Activated CD4-positive, alpha-beta T cell treated with anti-CD3 and anti-CD28 coated beads for 1 hour (primary cell): ENCODE results near the gene CDKAL1.
"Not testable (repeated sequence)": the region's sequence is repeated elsewhere in the genome, so short reads cannot be mapped to it uniquely, and the experiment has no call there.

Source experiments
- DNase-seq: peaks from one replicate; pipeline ENCODE4 v3.0.0-alpha.2; 2020

CDKAL1 gene

GRCh38 chr6:20715135-20715806 lies 181.0 kb downstream of the CDKAL1 start:
- no peak for DNase-seq

GRCh38 chr6:20716865-20717264 lies 182.6 kb downstream of the CDKAL1 start:
- DNase-seq = no peak

DNA sequence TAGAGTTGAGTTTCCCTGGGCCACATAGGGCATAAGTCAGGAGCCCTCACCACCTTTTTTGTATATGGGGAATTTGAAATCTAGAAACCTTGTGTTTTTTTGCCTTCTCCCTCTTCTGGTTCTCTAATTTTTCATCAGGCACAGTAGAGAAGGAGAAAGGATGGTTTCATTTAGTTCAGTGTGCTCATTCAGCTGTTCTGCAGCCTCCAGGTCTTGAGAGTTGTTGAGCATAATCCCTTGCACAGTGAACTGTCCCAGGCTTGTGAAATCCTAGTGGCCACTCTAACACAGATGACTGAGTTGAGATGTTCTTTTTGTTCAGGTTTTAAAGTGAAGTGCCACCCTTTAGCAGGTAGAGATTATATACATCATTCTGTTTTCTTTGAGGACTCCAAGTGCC lies 183.5 kb downstream of the CDKAL1 start:
- no peak for DNase-seq

DNA sequence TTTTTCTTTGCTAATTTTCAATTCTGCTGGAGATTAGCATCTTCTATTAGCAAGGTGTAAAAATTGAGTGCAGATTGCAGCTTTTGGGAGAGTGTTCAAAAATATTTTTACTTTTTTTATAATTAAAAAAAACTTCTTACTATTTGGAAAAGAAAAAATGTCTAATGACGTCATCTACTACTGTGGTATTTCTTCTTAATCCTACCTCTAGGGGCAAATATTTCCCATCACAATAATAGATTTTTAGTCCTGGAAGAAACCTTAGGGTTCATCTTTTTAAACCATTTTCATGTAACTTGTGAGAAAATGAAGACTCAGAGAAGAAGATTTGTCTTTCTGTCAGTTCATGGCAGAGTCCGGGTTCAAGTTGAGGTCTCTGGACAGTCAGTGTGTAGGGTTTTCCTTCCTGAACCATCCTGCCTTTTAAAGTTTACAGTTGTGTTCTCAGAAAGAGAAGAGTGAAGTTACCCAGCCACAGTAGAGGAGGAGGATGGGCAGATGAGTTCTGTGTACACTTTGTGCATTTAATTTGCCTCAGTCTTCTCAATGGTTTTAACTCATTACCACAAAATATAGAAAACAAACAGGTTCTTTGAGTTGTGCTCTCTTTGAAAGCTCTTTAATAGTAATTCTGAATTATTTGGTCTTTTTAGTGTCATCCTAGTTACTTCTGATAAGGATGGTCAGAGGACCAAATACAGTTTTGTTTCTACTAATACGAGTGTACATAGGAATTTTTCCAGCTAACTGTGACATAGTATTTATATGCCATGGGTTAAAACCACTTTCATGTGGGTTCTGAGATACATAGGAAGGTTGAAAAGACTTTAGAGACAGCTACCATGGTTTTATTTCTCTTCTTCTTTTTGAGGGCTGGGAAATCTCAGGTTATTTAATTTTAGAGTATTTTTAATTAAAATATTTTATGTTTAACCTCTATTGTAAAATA lies 184.7 kb downstream of the CDKAL1 start:
- DNase-seq = no peak

DNA sequence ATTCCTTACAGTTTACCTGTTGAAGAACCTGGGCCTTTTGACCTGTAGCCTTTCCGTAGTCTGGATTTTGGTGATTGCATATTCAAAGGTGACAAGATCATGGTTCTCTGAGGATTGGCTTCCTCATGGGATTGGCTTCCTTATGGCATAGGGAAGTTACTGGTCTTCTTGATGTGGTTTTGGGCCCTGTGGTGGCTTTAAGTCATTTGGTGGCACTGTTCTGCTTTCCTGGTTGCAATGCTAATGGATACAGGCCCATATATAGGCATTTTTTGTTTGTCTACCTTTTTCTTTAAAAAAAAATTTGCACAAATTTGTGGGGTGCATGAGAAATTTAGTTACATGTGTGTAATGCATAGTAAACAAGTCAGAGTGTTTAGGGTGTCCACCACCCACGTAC lies 185.7 kb downstream of the CDKAL1 start:
- no peak for DNase-seq

DNA sequence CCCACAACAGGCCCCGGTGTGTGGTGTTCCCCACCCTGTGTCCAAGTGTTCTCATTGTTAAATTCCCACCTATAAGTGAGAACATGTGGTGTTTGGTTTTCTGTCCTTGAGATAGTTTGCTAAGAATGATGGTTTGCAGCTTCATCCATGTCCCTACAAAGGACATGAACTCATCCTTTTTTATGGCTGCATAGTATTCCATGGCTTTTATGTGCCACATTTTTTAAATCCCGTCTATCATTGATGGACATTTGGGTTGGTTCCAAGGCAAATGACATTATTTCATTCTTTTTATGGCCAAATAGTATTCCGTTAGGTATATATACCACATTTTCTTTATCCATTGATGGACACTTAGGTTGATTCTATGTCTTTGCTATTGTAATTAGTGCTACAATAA lies 186.9 kb downstream of the CDKAL1 start:
- DNase-seq = not testable (repeated sequence)

DNA sequence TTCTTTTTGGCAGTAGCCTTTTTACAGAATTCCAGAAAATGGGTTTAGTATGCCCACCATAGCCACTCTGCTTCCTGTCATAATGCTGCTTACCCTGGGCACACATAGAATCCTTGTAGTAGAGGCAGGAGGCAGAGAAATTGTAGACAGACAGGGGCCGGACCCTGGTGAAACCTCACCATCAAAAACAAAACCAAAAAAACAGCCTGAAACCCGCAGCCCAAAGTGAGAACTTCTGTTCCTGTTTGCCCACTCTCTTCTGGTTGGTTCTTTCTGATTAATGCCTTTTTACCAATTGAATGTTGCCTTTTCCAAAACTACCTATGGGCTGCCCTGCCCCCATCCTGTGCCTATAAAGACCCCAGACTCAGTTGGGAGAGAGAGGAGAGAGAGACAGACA lies 188.2 kb downstream of the CDKAL1 start:
- no peak for DNase-seq

DNA sequence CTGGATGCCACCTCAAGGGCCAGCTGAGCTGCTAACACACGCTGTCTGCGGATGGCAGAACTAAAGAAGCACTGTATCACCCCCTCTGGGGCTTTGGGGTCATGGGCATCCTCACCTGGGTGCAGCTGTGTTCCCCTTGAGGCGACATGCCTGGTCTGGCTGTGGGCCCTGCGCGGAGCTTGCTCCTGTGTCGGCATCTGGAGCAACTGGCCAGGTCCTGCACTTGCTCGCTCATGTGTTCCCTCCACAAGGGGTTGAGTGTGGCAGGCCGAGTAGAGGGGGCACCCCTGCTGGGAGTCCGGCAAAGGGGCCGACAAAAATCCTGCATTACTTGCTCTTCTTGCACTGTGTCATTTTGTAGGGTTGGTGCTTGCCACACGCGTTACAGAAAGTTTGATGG lies 189.0 kb downstream of the CDKAL1 start:
- no peak for DNase-seq

GRCh38 chr6:20724443-20725190 lies 190.4 kb downstream of the CDKAL1 start:
- no peak for DNase-seq

DNA sequence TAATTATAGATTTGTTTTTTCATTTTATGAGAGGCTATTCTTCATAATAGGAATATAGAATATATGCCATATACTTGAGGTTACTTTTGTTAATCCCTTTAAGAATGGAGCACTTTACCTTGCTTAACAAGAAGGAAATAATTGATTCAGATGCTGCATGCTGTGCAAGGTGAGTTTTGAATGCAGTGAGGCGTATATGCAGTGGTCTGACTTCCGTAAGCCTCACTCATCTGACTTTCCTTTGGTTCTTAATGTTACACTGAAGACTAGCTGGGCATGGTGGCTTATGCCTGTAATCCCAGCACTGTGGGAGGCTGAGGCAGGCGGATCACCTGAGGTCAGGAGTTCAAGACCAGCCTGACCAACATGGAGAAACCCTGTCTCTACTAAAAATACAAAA lies 191.0 kb downstream of the CDKAL1 start:
- DNase-seq = not testable (repeated sequence)

- no peak for DNase-seq
These were observed 194.8 kb downstream of the CDKAL1 start for GRCh38 chr6:20729086-20729485.

GRCh38 chr6:20732362-20732761 lies 198.1 kb downstream of the CDKAL1 start:
- DNase-seq = not testable (repeated sequence)

GRCh38 chr6:20732896-20733295 lies 198.6 kb downstream of the CDKAL1 start:
- no peak for DNase-seq

- DNase-seq = no peak
These were observed 203.7 kb downstream of the CDKAL1 start for GRCh38 chr6:20737912-20738311.

- DNase-seq = no peak
These were observed 205.8 kb downstream of the CDKAL1 start for GRCh38 chr6:20740088-20740487.

- DNase-seq = no peak
These were observed 206.5 kb downstream of the CDKAL1 start for GRCh38 chr6:20740727-20741126.

DNA sequence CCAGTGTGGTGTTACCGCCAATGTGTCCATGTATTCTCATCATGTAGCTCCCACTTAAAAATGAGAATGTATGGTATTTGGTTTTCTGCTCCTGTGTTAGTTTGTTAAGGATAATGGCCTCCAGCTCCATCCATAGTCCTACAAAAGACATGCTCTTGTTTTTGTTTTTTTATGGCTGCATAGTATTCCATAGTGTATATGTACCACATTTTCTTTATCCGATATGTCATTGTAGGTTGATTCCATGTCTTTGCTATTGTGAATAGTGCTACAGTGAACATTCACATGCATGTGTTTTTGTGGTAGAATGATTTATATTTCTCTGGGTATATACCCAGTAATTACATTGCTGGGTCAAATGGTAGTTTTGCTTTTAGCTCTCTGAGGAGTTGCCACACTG lies 207.2 kb downstream of the CDKAL1 start:
- no peak for DNase-seq

- no peak for DNase-seq
These were observed 210.8 kb downstream of the CDKAL1 start for GRCh38 chr6:20744911-20745557.

- no peak for DNase-seq
These were observed 211.8 kb downstream of the CDKAL1 start for GRCh38 chr6:20746024-20746423.

DNA sequence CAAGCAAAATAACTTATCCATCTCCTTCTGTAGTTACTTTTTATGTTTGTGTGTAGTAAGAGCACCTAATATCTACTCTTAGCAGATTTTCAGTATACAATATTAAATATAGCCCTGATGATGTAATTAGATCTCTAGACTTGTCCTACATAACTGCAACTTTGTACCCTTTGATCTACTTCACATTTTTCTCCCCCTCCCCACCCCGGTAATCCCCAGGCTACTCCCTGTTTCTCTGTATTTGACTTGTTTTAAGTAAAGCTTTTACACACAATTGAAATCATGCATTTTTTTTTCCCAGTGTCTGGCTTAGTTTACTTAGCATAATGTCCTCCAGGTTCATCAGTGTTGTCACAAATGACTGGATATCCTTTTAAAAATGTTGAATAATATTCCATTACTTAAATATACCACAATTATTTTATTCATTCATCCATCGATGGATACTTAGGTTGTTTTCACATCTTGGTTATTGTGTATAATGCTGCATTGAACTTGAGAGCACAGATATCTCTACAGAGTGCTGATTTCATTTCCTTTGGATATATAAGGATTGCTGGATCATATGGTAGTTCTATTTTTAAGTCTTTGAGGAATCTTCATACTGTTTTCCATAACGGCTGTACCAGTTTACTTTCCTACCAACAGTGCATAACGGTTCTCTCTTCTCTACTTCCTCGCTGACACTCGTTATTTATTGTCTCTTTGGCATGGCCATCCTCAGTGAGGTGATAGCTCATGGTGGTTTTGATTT lies 212.7 kb downstream of the CDKAL1 start:
- no peak for DNase-seq

DNA sequence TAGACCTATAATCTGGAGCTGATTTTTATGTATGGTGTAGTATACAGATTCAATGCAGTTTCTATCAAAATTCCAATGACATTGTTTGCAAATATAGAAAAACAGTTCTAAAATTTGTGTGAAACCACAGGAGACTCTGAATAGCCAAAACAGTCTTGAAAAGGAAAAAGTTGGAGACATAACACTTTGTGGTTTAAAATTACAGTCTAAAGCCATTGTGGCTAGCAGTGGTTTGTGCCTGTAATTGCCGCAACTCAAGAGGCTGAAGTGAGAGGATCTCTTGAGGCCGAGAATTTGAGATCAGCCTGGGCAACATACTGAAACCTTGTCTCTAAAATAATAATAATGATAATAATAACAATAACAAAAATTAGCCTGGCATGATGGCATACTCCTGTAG lies 213.7 kb downstream of the CDKAL1 start:
- DNase-seq = no peak

DNA sequence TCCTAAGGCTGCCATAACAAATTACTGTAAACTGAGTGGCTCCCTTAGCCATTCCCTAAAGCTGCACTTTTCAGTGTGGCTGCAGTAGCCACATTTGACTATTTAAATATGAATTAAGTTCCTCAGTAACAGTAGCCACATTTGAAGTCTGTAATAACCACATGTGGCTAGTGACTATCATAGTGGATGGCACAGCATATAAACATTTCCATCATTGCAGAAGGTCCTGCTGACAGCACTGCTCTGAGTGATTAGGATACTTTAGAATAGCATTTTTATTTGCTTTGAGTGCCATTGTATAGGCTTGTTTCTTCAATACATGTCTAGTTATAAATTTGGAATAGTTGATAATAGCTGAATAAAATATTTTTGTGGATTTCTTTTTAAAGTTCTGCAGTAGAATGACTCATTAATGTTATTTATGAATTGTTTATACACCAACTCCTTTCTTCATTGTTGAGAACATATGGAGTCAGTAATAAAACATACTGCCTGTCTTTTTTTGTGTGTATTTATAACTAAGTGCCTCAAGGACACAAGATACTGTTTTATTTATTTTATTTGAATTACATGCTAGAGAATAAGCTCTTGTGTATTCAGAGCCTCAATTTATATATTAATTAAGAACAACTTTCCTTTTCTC lies 217.2 kb downstream of the CDKAL1 start:
- no peak for DNase-seq
